Measurements from ENCODE around the gene TNFRSF9. TPM values are rescaled to one million over a fixed set of nuclear protein-coding genes. Genes with fewer than 3 reads are reported as not detected.

The TNFRSF9 gene
- total and polyA plus RNA-seq, 9 of the 15 experiments (the other 6 are each of a cell fraction or from before 2014, with no cell fraction given): 0.04 to 0.29 (median 0.08) TPM; not detected in 1

DNA sequence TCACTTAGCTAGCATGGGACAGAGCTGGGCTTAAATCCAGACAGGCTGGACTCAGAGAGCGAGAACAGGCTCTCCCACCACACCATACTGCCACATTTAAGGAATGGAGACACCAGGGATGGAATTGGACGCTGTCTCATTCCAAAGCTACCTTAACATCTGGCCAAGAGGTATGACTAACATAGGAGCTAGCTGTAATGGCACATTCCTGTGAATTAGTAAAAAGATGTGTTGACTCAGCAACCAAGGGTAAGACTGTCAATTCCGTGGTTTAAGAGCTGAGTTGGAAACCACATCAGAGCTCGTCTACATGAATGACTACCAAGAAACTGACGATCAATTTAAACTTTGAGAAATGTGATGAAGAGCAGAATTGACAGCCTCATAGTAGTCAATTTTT is 8.3 kb upstream of the TNFRSF9 start:
- in situ Hi-C loops (cut with MboI) (no loop called here), intact Hi-C loops (cut with micrococcal nuclease) (no loop called here)
- no peak overlapping the region for H3K27ac ChIP-seq (ENCODE audit: extremely low read depth, low read depth, low read length)

DNA sequence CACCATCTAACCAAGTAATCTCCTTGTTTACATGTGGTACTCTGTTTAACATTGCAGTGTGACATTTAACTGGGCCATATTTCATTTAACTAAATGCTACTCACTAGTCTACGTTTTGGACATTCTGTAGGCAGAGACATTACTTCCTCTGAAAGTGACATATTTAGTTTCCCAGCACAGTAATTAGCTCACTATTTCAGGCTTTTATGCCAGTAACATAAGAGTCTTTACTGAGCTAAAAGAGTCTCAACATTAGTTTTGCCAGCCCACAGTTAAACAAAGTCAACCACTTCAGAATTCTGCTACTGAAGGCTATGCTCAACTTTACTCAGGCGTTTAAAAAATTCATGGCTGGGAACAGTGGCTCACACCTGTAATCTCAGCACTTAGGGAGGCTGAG is 2.6 kb upstream of the TNFRSF9 start:
- H3K27me3 ChIP-seq (ENCODE audit: control insufficient read depth in 2 of 2, insufficient read depth in 2 of 2, low read length in 2 of 2): peaks cover 44 to 50% of the 10 kb centered on the region in 2 experiments
- peaks cover 11 to 14% of the 10 kb centered on the region in 2 experiments for H3K4me1 ChIP-seq (replicated peaks in 1 of 2; ENCODE audit: control insufficient read depth in 2 of 2, insufficient read depth in 2 of 2, low read length in 2 of 2)
- CTCF ChIA-PET (ENCODE audit: low intra/inter-chr PET ratio): no interaction called here
- H4K20me1 ChIP-seq (replicated peaks; ENCODE audit: control insufficient read depth, insufficient read depth, low read length): peaks cover 5% of the 10 kb centered on the region
- BruUV-seq (replicated peaks): no TSS peak
- H3K9me3 ChIP-seq (replicated peaks; ENCODE audit: control insufficient read depth, insufficient read depth, low read depth, low read length): no peaks in the 10 kb centered on the region
- in situ Hi-C loops (cut with MboI): no loop called here
- no peaks in the 10 kb centered on the region for H3K36me3 ChIP-seq (ENCODE audit: control insufficient read depth, insufficient read depth, low read length)
- POLR2A ChIA-PET: interaction anchor here (1.0 kb wide), 1 partner anchor 30 kb away, joined by 3 read pairs; no protein-coding TSS in a partner anchor
- H3K79me2 ChIP-seq (ENCODE audit: control insufficient read depth, insufficient read depth, low read length): no peaks in the 10 kb centered on the region
- no peak overlapping the region for H3K4me3 ChIP-seq
- intact Hi-C loops (cut with micrococcal nuclease): no loop called here
- WGBS (ENCODE audit: insufficient coverage, low coverage, missing lambda C conversion rate): 6% methylated on average over 2 of the region's 2 CpGs
- DNase-seq (ENCODE audit: extremely low read depth in 1 of 4, low spot score in 3 of 4): no peak
- no peak for ATAC-seq
- H3K9ac ChIP-seq (ENCODE audit: insufficient read depth in 1 of 2, low read depth in 2 of 2, low read length in 2 of 2): no peak overlapping the region
- FAIRE-seq: no peak
- no peak overlapping the region for H2AFZ ChIP-seq (ENCODE audit: low read depth, low read length)
- H3K9me1 ChIP-seq (ENCODE audit: control insufficient read depth, insufficient read depth, low read length): no peaks in the 10 kb centered on the region
- TF ChIP-seq FOXK2 (conservative IDR thresholded peaks at IDR 0.05 in 1 of 2, IDR thresholded peaks at IDR 0.05 in 1 of 2; ENCODE audit: low read depth in 2 of 2) (0 out of 4 replicates have a peak, but pooled peaks of 1 of the 2 experiments have one; percentile 32), POU5F1 (IDR thresholded peaks at IDR 0.05; ENCODE audit: borderline replicate concordance, low read depth, low read length, partially characterized antibody) (no peak), TEAD2 (tag; IDR thresholded peaks at IDR 0.05) (no peak)
- no peak overlapping the region for H3K27ac ChIP-seq (ENCODE audit: extremely low read depth, low read depth, low read length)
- no peak overlapping the region for H3K4me2 ChIP-seq (ENCODE audit: insufficient read depth, low read length)

More for the DNA sequence above, 8.3 kb upstream of the TNFRSF9 start:
- Histone ChIP-seq H3K27me3 (ENCODE audit: control insufficient read depth in 2 of 2, insufficient read depth in 2 of 2, low read length in 2 of 2) (peaks cover 6 to 8% of the 10 kb centered on the region in 2 experiments; a peak in 4 of 5 replicates), H3K4me1 (replicated peaks in 1 of 2; ENCODE audit: control insufficient read depth in 2 of 2, insufficient read depth in 2 of 2, low read length in 2 of 2) (peaks cover 4 to 6% of the 10 kb centered on the region in 2 experiments; a peak in 4 of 5 replicates), H3K9me1 (ENCODE audit: control insufficient read depth, insufficient read depth, low read length) (no peaks in the 10 kb centered on the region), H3K36me3 (ENCODE audit: control insufficient read depth, insufficient read depth, low read length) (no peaks in the 10 kb centered on the region), H3K9ac (ENCODE audit: insufficient read depth in 1 of 2, low read depth in 2 of 2, low read length in 2 of 2) (no peak overlapping the region), H2AFZ (ENCODE audit: low read depth, low read length) (peak overlapping the region; percentile 46; the same call in 1 of the 2 replicates), H3K4me3 (no peak overlapping the region), H4K20me1 (replicated peaks; ENCODE audit: control insufficient read depth, insufficient read depth, low read length) (no peaks in the 10 kb centered on the region), H3K9me3 (replicated peaks; ENCODE audit: control insufficient read depth, insufficient read depth, low read depth, low read length) (no peaks in the 10 kb centered on the region), H3K4me2 (ENCODE audit: insufficient read depth, low read length) (no peak overlapping the region), H3K79me2 (ENCODE audit: control insufficient read depth, insufficient read depth, low read length) (no peaks in the 10 kb centered on the region)
- no peak for ATAC-seq
- DNase-seq (ENCODE audit: extremely low read depth in 1 of 4, low spot score in 3 of 4): no peak
- BruUV-seq (replicated peaks): no TSS peak
- FAIRE-seq: no peak
- peak; percentile 70 for TF ChIP-seq ZNF316 (IDR thresholded peaks at IDR 0.05)
- TF ChIP-seq TAF15 (IDR thresholded peaks at IDR 0.05; ENCODE audit: low read depth, low read length): no peak
- TF ChIP-seq FOSL1 (tag; conservative IDR thresholded peaks at IDR 0.05): 0 out of 2 replicates have a peak, but pooled peaks have one; percentile 9
- TF ChIP-seq SMC3 (conservative IDR thresholded peaks at IDR 0.05; ENCODE audit: insufficient read depth, low read depth, low read length): no peak
- peak; percentile 41; the same call in 1 of the 2 replicates for TF ChIP-seq C11orf30 (IDR thresholded peaks at IDR 0.05; ENCODE audit: low read depth)
- 0 out of 2 replicates have a peak, but pooled peaks have one; percentile 32 for TF ChIP-seq MAFG (tag; conservative IDR thresholded peaks at IDR 0.05)
- no peak for TF ChIP-seq SRSF9 (IDR thresholded peaks at IDR 0.05; ENCODE audit: borderline replicate concordance, low read depth, low read length)
- no peak for TF ChIP-seq FUS (optimal IDR thresholded peaks at IDR 0.05; ENCODE audit: low read depth, low read length)
- no peak for TF ChIP-seq ZNF282 (CRISPR knock-in tag; IDR thresholded peaks at IDR 0.05)
- 17% methylated on average over 5 of the region's 5 CpGs for whole genome bisulfite sequencing (ENCODE audit: insufficient coverage, low coverage, missing lambda C conversion rate)
- ChIA-PET POLR2A (interaction anchor here (0.6 to 1.4 kb wide), 2 partner anchors 8 to 895 kb away, joined by 3 to 5 read pairs; partner anchors contain the start of gene TNFRSF9), CTCF (ENCODE audit: low intra/inter-chr PET ratio) (no interaction called here)

Measured in K562 (cell line).